B cell (primary cell): Measurements from ENCODE around the gene KLHDC8A. TPM values are rescaled to one million over a fixed set of nuclear protein-coding genes. Genes with fewer than 3 reads are reported as not detected.

Experiments
- ATAC-seq: fragments of 200-7000 bp; cut with Tn5 transposase; one replicate; pipeline ENCODE4 v1.10.0; 2021; ENCODE audit warnings: low read depth, mild to moderate bottlenecking, moderate number of reproducible peaks, moderate library complexity
- CTCF ChIA-PET: fragments of 350-600 bp; sonication (Branson Sonifier 250); formaldehyde crosslinking; loops from one replicate; lab custom pipeline; 2021; ENCODE audit warnings: antibody characterized with exemption, inconsistent platforms; lab: Charles Lee
- POLR2A ChIA-PET: fragments of 350-600 bp; sonication (Branson Sonifier 250); formaldehyde crosslinking; loops from one replicate; lab custom pipeline; 2021; ENCODE audit warnings: antibody characterized with exemption; lab: Charles Lee
- DNase-seq: peaks from one replicate; pipeline ENCODE4 v3.0.0; 2013
- H2AFZ ChIP-seq: 2 replicates; pipeline ENCODE4 v1.6.1; 2012; ENCODE audit warnings: mild to moderate bottlenecking, low read depth, low read length; ENCODE audit not compliant: insufficient read depth, poor library complexity, severe bottlenecking
- H3K27ac ChIP-seq, 2 donors: 1 replicate in 1 of 2; 2 replicates in 1 of 2; pipeline ENCODE4 v1.5.1; 2012 to 2013; ENCODE audit warnings: low read length in 2 of 2, mild to moderate bottlenecking in 2 of 2, moderate library complexity in 1 of 2
- H3K27me3 ChIP-seq, 4 experiments: fragments of 200-600 bp in 1 of 4; sonication (generic) in 1 of 4; replicated peaks in 1 of 4; 1 replicate in 2 of 4; 2 replicates in 2 of 4; pipeline versions ENCODE4 v1.6.1 to v1.7.0; 2013 to 2016; ENCODE audit warnings: low read length in 3 of 4, mild to moderate bottlenecking in 2 of 4, mixed read lengths in 1 of 4, moderate library complexity in 1 of 4; ENCODE audit not compliant: insufficient read depth in 4 of 4, control insufficient read depth in 3 of 4; ENCODE audit errors: control extremely low read depth in 1 of 4
- H3K36me3 ChIP-seq, 2 experiments: replicated peaks in 1 of 2; 1 replicate in 1 of 2; 2 replicates in 1 of 2; pipeline versions ENCODE4 v1.6.1 to v1.7.1; 2013; ENCODE audit warnings: low read length in 1 of 2; ENCODE audit not compliant: insufficient read depth in 2 of 2, control insufficient read depth in 1 of 2; ENCODE audit errors: control extremely low read depth in 1 of 2, extremely low read depth in 1 of 2
- H3K4me1 ChIP-seq, 2 donors: fragments of 200-600 bp in 1 of 2; sonication (generic) in 1 of 2; 1 replicate in 1 of 2; 2 replicates in 1 of 2; pipeline versions ENCODE4 v1.5.1 to v1.6.1; 2013 to 2017; ENCODE audit warnings: low read length in 2 of 2; ENCODE audit not compliant: control insufficient read depth in 2 of 2, insufficient read depth in 2 of 2
- H3K4me2 ChIP-seq: replicated peaks from 2 replicates; pipeline ENCODE3; 2012; ENCODE audit warnings: mild to moderate bottlenecking, low read depth, low read length; ENCODE audit not compliant: poor library complexity, severe bottlenecking
- H3K4me3 ChIP-seq, 5 experiments: fragments of 200-600 bp in 1 of 5; sonication (generic) in 1 of 5; 1 replicate in 3 of 5; 2 replicates in 2 of 5; pipeline versions ENCODE4 v1.5.1 to v1.7.0; 2011 to 2016; ENCODE audit warnings: low read length in 4 of 5, mild to moderate bottlenecking in 4 of 5, low read depth in 2 of 5, control low read depth in 1 of 5, moderate library complexity in 1 of 5; ENCODE audit not compliant: insufficient read depth in 1 of 5; ENCODE audit errors: control extremely low read depth in 1 of 5, extremely low read depth in 1 of 5
- H3K79me2 ChIP-seq: fragments of 200-600 bp; sonication (generic); one replicate; pipeline ENCODE4 v1.6.0; 2016; ENCODE audit warnings: low read length; ENCODE audit not compliant: control insufficient read depth, insufficient read depth
- H3K9ac ChIP-seq: fragments of 200-600 bp; sonication (generic); 2 replicates; pipeline ENCODE4 v1.6.1; 2017; ENCODE audit warnings: mild to moderate bottlenecking, low read length, moderate library complexity
- H3K9me3 ChIP-seq, 3 donors: one replicate each; pipeline versions ENCODE4 v1.6.1 to v1.7.1; 2013; ENCODE audit warnings: low read length in 2 of 3; ENCODE audit not compliant: control insufficient read depth in 2 of 3, insufficient read depth in 1 of 3; ENCODE audit errors: control extremely low read depth in 1 of 3
- H4K20me1 ChIP-seq: 2 replicates; pipeline ENCODE4 v1.6.0; 2012; ENCODE audit warnings: mild to moderate bottlenecking, low read length; ENCODE audit not compliant: insufficient read depth, control insufficient read depth, poor library complexity, severe bottlenecking
- H3K27ac Mint-ChIP-seq: one replicate; pipeline ENCODE4 v1.8.0; 2021; ENCODE audit warnings: mixed read lengths
- H3K27me3 Mint-ChIP-seq: one replicate; pipeline ENCODE4 v1.8.0; 2021; ENCODE audit warnings: mixed read lengths
- H3K4me1 Mint-ChIP-seq: one replicate; pipeline ENCODE4 v1.8.0; 2021; ENCODE audit warnings: mixed read lengths
- H3K4me3 Mint-ChIP-seq: one replicate; pipeline ENCODE4 v1.8.0; 2021; ENCODE audit warnings: mixed read lengths
- H3K9me3 Mint-ChIP-seq: one replicate; pipeline ENCODE4 v1.8.0; 2022; ENCODE audit warnings: mixed read lengths; ENCODE audit not compliant: insufficient read depth
- EZH2 ChIP-seq: IDR thresholded peaks from 2 replicates; pipeline ENCODE4 v1.6.1; 2012; ENCODE audit warnings: borderline replicate concordance, low read depth, mild to moderate bottlenecking, moderate library complexity, low read length; ENCODE audit not compliant: insufficient read depth, poor library complexity, severe bottlenecking
- WGBS: methylation state at CpG from one replicate; pipeline ENCODE4 v1.1.5; 2013; ENCODE audit warnings: missing lambda C conversion rate; ENCODE audit not compliant: insufficient coverage; 5-methylcytosine and 5-hydroxymethylcytosine counted together
- intact Hi-C: fragments of 100-400 bp; cut with micrococcal nuclease; formaldehyde crosslinking; loops from one replicate; pipeline ENCODE4 v1.10.0; 2022
- polyA plus RNA-seq: library from polyadenylated mRNA; depleted of rRNA; stranded (reverse); fragments of >200 nt; gene quantifications from 2 replicates; pipeline ENCODE4 v1.2.3, GENCODE V29; 2012
- total RNA-seq, 2 donors: library from RNA; stranded (reverse); fragments of 120-200 nt in 1 of 2; gene quantifications; 1 replicate in 1 of 2; 2 replicates in 1 of 2; pipeline versions ENCODE4 v1.2.3 to v1.2.4, GENCODE V29; 2013 to 2022
- TF ChIP-seq, protein P1 (sequence below): fragments of 200-600 bp; IDR thresholded peaks from one replicate; pipeline ENCODE4 v1.8.0; 2022; ENCODE audit warnings: antibody characterized with exemption, mild to moderate bottlenecking

KLHDC8A gene
- total and polyA plus RNA-seq, 2 donors (not counting 1 experiment from before 2014, with no cell fraction given), result 0.39 to 0.60 TPM

DNA sequence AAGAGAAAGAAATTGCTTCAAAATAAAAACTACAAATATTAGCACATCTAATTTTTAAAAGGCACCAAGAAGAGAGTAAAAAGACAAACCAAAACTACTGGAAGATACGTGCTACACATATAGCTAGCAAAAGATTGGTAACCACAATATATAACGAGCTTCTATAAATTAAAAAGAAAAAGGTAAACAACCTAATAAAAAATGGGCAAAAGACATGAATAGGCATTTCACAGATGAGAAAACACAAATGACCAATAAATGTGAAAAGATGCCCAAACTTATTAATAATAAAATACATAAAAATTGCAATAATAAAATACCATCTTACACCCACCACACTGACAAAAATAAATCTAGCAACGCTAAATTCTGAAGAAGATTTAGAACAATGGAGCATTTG is 38.9 kb upstream of the KLHDC8A start:
- no peaks in the 10 kb centered on the region for H3K9me3 ChIP-seq
- peaks cover 0 to 14% (median 2%) of the 10 kb centered on the region in 4 experiments for H3K27me3 ChIP-seq
- no peak overlapping the region for H3K27ac ChIP-seq
- H3K9ac ChIP-seq, result no peak overlapping the region
- H3K4me1 ChIP-seq, result peaks cover 0 to 2% of the 10 kb centered on the region in 2 donors
- DNase-seq (no peak), ATAC-seq (no peak)
- CTCF ChIA-PET, result interaction anchor here (0.7 to 8.0 kb wide), 8 partner anchors 9 to 466 kb away, joined by 3 to 127 read pairs (median 4); no protein-coding TSS in a partner anchor
- Mint-ChIP-seq H3K27me3 (peaks cover 23% of the 10 kb centered on the region), H3K4me3 (no peak overlapping the region), H3K4me1 (no peaks in the 10 kb centered on the region), H3K9me3 (no peaks in the 10 kb centered on the region), H3K27ac (no peak overlapping the region)
- no peak overlapping the region for H3K4me3 ChIP-seq
- TF ChIP-seq, protein P1, sequence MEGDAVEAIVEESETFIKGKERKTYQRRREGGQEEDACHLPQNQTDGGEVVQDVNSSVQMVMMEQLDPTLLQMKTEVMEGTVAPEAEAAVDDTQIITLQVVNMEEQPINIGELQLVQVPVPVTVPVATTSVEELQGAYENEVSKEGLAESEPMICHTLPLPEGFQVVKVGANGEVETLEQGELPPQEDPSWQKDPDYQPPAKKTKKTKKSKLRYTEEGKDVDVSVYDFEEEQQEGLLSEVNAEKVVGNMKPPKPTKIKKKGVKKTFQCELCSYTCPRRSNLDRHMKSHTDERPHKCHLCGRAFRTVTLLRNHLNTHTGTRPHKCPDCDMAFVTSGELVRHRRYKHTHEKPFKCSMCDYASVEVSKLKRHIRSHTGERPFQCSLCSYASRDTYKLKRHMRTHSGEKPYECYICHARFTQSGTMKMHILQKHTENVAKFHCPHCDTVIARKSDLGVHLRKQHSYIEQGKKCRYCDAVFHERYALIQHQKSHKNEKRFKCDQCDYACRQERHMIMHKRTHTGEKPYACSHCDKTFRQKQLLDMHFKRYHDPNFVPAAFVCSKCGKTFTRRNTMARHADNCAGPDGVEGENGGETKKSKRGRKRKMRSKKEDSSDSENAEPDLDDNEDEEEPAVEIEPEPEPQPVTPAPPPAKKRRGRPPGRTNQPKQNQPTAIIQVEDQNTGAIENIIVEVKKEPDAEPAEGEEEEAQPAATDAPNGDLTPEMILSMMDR, result no peak
- no peak for TF ChIP-seq EZH2
- H3K36me3 ChIP-seq, result no peaks in the 10 kb centered on the region
- H4K20me1 ChIP-seq, result no peaks in the 10 kb centered on the region
- no peak overlapping the region for H3K4me2 ChIP-seq
- H2AFZ ChIP-seq, result no peak overlapping the region
- intact Hi-C loops, result no loop called here
- no CpG with 5 or more reads among the region's 3 CpGs for WGBS
- no peaks in the 10 kb centered on the region for H3K79me2 ChIP-seq
- POLR2A ChIA-PET, result interaction anchor here (0.7 kb wide), 3 partner anchors 59 to 148 kb away, joined by 3 to 4 read pairs (median 4); no protein-coding TSS in a partner anchor

DNA sequence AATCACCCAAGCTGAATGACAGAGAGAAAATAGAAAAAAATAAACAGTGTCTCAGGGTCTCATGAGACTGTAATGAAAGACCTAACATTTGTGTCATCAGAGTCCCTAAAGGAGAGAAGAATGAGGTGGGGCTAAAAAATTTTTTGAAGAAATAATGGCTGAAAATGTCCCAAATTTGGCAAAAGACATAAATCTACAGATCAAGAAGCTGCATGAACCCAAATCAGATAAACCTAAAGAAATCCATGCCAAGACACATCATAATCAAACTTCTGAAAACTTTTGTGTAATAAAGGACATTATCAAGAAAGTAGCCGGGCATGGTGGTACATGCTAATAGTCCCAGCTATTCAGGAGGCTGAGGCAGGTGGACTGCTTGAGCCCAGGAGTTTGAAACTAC is 35.9 kb upstream of the KLHDC8A start:
- H3K36me3 ChIP-seq, result no peaks in the 10 kb centered on the region
- no peak overlapping the region for H3K27ac Mint-ChIP-seq
- peaks cover 32% of the 10 kb centered on the region for H3K27me3 Mint-ChIP-seq
- ATAC-seq (no peak), DNase-seq (no peak)
- peaks cover 0 to 18% (median 2%) of the 10 kb centered on the region in 4 experiments for H3K27me3 ChIP-seq
- ChIA-PET POLR2A (no interaction called here), CTCF (interaction anchor here (1.4 to 8.0 kb wide), 2 partner anchors 95 to 132 kb away, joined by 4 to 127 read pairs; no protein-coding TSS in a partner anchor)
- no peaks in the 10 kb centered on the region for H3K9me3 ChIP-seq
- H3K4me2 ChIP-seq, result no peak overlapping the region
- no peaks in the 10 kb centered on the region for H3K4me1 Mint-ChIP-seq
- no CpG with 5 or more reads among the region's 1 CpG for WGBS
- TF ChIP-seq, protein P1, result no peak
- no peak for TF ChIP-seq EZH2
- no peak overlapping the region for H3K27ac ChIP-seq
- H3K9ac ChIP-seq, result no peak overlapping the region
- no peak overlapping the region for H3K4me3 Mint-ChIP-seq
- H4K20me1 ChIP-seq, result no peaks in the 10 kb centered on the region
- H3K9me3 Mint-ChIP-seq, result no peaks in the 10 kb centered on the region
- H2AFZ ChIP-seq, result no peak overlapping the region
- H3K4me1 ChIP-seq, result peaks cover 0 to 2% of the 10 kb centered on the region in 2 donors
- H3K79me2 ChIP-seq, result no peaks in the 10 kb centered on the region
- intact Hi-C loops, result no loop called here
- no peak overlapping the region for H3K4me3 ChIP-seq
